ENCODE results near the gene GFRAL. TPM values are rescaled to one million over a fixed set of nuclear protein-coding genes. Genes with fewer than 3 reads are reported as not detected.
"Not testable (repeated sequence)": the region's sequence is repeated elsewhere in the genome, so short reads cannot be mapped to it uniquely, and the experiment has no call there.

GFRAL gene
- total RNA-seq, 2 experiments from 2014 or later, result not detected

- Histone ChIP-seq H3K27ac (ENCODE audit: low read depth, low read length, poor library complexity, severe bottlenecking) (no peak overlapping the region), H3K4me3 (ENCODE audit: low read depth, low read length, poor library complexity, severe bottlenecking) (no peak overlapping the region), H3K4me1 (ENCODE audit: insufficient read depth, low read length, poor library complexity, severe bottlenecking) (no peaks in the 10 kb centered on the region), H2AFZ (ENCODE audit: low read length) (no peak overlapping the region), H4K20me1 (ENCODE audit: insufficient read depth, low read length) (no peaks in the 10 kb centered on the region), H3K4me2 (ENCODE audit: low read length) (no peak overlapping the region), H3K9me2 (ENCODE audit: insufficient read depth, low read length) (no peaks in the 10 kb centered on the region), H3K9me3 (ENCODE audit: low read length) (no peaks in the 10 kb centered on the region), H3K36me3 (ENCODE audit: insufficient read depth, low read length) (no peaks in the 10 kb centered on the region), H3K79me2 (ENCODE audit: insufficient read depth, low read depth, low read length) (no peaks in the 10 kb centered on the region)
- TF ChIP-seq EZH2phosphoT487 (IDR thresholded peaks at IDR 0.05; ENCODE audit: borderline replicate concordance, low read depth, low read length) (no peak), CTCF (conservative IDR thresholded peaks at IDR 0.05; ENCODE audit: low read length) (peak; percentile 74)
- no TSS peak for BruUV-seq (replicated peaks)
- CTCF ChIA-PET (ENCODE audit: unreplicated experiment), result no interaction called here
- peak; percentile 3 for DNase-seq (ENCODE audit: low spot score)
- POLR2A ChIA-PET, result interaction anchor here (0.9 kb wide), 1 partner anchor 17 kb away, joined by 3 read pairs; no protein-coding TSS in a partner anchor
- intact Hi-C loops (cut with micrococcal nuclease; ENCODE audit: unreplicated experiment), result no loop called here
Measured at GRCh38 chr6:55293116-55293515, 34.2 kb upstream of the GFRAL start.

GRCh38 chr6:55297214-55297613 is 30.1 kb upstream of the GFRAL start:
- DNase-seq (ENCODE audit: low spot score); H3K27ac ChIP-seq (ENCODE audit: low read depth, low read length, poor library complexity, severe bottlenecking); H3K4me2 ChIP-seq (ENCODE audit: low read length); H2AFZ ChIP-seq (ENCODE audit: low read length); intact Hi-C loops (cut with micrococcal nuclease; ENCODE audit: unreplicated experiment); BruUV-seq (replicated peaks); H4K20me1 ChIP-seq (ENCODE audit: insufficient read depth, low read length); H3K79me2 ChIP-seq (ENCODE audit: insufficient read depth, low read depth, low read length); H3K36me3 ChIP-seq (ENCODE audit: insufficient read depth, low read length); CTCF ChIA-PET (ENCODE audit: unreplicated experiment); H3K9me3 ChIP-seq (ENCODE audit: low read length); H3K4me1 ChIP-seq (ENCODE audit: insufficient read depth, low read length, poor library complexity, severe bottlenecking); H3K9me2 ChIP-seq (ENCODE audit: insufficient read depth, low read length); H3K4me3 ChIP-seq (ENCODE audit: low read depth, low read length, poor library complexity, severe bottlenecking): not testable (repeated sequence)
- POLR2A ChIA-PET, result interaction anchor here (0.7 kb wide), 1 partner anchor 20 kb away, joined by 4 read pairs; no protein-coding TSS in a partner anchor

GRCh38 chr6:55299286-55299985 is 27.8 kb upstream of the GFRAL start:
- no TSS peak for BruUV-seq (replicated peaks)
- no peaks in the 10 kb centered on the region for H4K20me1 ChIP-seq (ENCODE audit: insufficient read depth, low read length)
- H3K79me2 ChIP-seq (ENCODE audit: insufficient read depth, low read depth, low read length), result no peaks in the 10 kb centered on the region
- intact Hi-C loops (cut with micrococcal nuclease; ENCODE audit: unreplicated experiment), result no loop called here
- no peak overlapping the region for H3K27ac ChIP-seq (ENCODE audit: low read depth, low read length, poor library complexity, severe bottlenecking)
- H2AFZ ChIP-seq (ENCODE audit: low read length), result no peak overlapping the region
- ChIA-PET CTCF (ENCODE audit: unreplicated experiment) (no interaction called here), POLR2A (no interaction called here)
- no peaks in the 10 kb centered on the region; the same call in 1 of the 2 replicates for H3K9me2 ChIP-seq (ENCODE audit: insufficient read depth, low read length)
- no peaks in the 10 kb centered on the region for H3K9me3 ChIP-seq (ENCODE audit: low read length)
- DNase-seq (ENCODE audit: low spot score), result no peak
- H3K4me2 ChIP-seq (ENCODE audit: low read length), result no peak overlapping the region
- H3K36me3 ChIP-seq (ENCODE audit: insufficient read depth, low read length), result no peaks in the 10 kb centered on the region
- H3K4me1 ChIP-seq (ENCODE audit: insufficient read depth, low read length, poor library complexity, severe bottlenecking), result no peaks in the 10 kb centered on the region
- no peak for TF ChIP-seq CTCF (conservative IDR thresholded peaks at IDR 0.05; ENCODE audit: low read length)
- no peak for TF ChIP-seq EZH2phosphoT487 (IDR thresholded peaks at IDR 0.05; ENCODE audit: borderline replicate concordance, low read depth, low read length)
- no peak overlapping the region for H3K4me3 ChIP-seq (ENCODE audit: low read depth, low read length, poor library complexity, severe bottlenecking)
